ENCODE measurements around the gene FAM193B. TPM values are rescaled to one million over a fixed set of nuclear protein-coding genes. Genes with fewer than 3 reads are reported as not detected.
A peak's percentile ranks its signal among the peaks of the same experiment; 100 is the strongest.

FAM193B gene
- total and polyA plus RNA-seq, 2 donors: 41.7 to 527 TPM

- H3K36me3 ChIP-seq (ENCODE audit: control insufficient read depth in 2 of 2, insufficient read depth in 2 of 2, low read length in 1 of 2): peaks cover 5% of the 10 kb centered on the region in 2 donors
- peaks cover 0 to 3% of the 10 kb centered on the region in 2 donors for H3K9me3 ChIP-seq (ENCODE audit: control insufficient read depth in 2 of 2, insufficient read depth in 1 of 2, low read length in 1 of 2)
- H3K27me3 ChIP-seq (ENCODE audit: control insufficient read depth in 2 of 2, insufficient read depth in 1 of 2, low read length in 1 of 2): peaks cover 0 to 11% of the 10 kb centered on the region in 2 donors
- H3K4me1 ChIP-seq (ENCODE audit: control insufficient read depth in 2 of 2, insufficient read depth in 2 of 2, low read length in 2 of 2): peaks cover 9 to 28% of the 10 kb centered on the region in 2 donors
- no peak overlapping the region for H3K4me3 ChIP-seq (ENCODE audit: low read length in 2 of 2)
- no peak overlapping the region for H3K27ac ChIP-seq (ENCODE audit: low read depth in 1 of 2, low read length in 1 of 2)
- WGBS: 96% methylated on average over 47 of the region's 47 CpGs
- no peak for DNase-seq (ENCODE audit: low read depth in 6 of 9, low spot score in 9 of 9)
Observed at GRCh38 chr5:177504086-177505056, 50.0 kb downstream of the FAM193B start.

GRCh38 chr5:177503351-177504085 is 50.8 kb downstream of the FAM193B start:
- Histone ChIP-seq H3K27ac (ENCODE audit: low read depth in 1 of 2, low read length in 1 of 2) (no peak overlapping the region), H3K27me3 (ENCODE audit: control insufficient read depth in 2 of 2, insufficient read depth in 1 of 2, low read length in 1 of 2) (peaks cover 3 to 20% of the 10 kb centered on the region in 2 donors), H3K4me3 (ENCODE audit: low read length in 2 of 2) (no peak overlapping the region), H3K36me3 (ENCODE audit: control insufficient read depth in 2 of 2, insufficient read depth in 2 of 2, low read length in 1 of 2) (peaks cover 5% of the 10 kb centered on the region in 2 donors), H3K4me1 (ENCODE audit: control insufficient read depth in 2 of 2, insufficient read depth in 2 of 2, low read length in 2 of 2) (peaks cover under 1 to 22% of the 10 kb centered on the region in 2 donors), H3K9me3 (ENCODE audit: control insufficient read depth in 2 of 2, insufficient read depth in 1 of 2, low read length in 1 of 2) (no peaks in the 10 kb centered on the region)
- no peak for DNase-seq (ENCODE audit: low read depth in 6 of 9, low spot score in 9 of 9)
- 98% methylated on average over 24 of the region's 24 CpGs for WGBS

- Histone ChIP-seq H3K9me3 (ENCODE audit: control insufficient read depth in 2 of 2, insufficient read depth in 1 of 2, low read length in 1 of 2) (no peaks in the 10 kb centered on the region), H3K27ac (ENCODE audit: low read depth in 1 of 2, low read length in 1 of 2) (no peak overlapping the region), H3K4me1 (ENCODE audit: control insufficient read depth in 2 of 2, insufficient read depth in 2 of 2, low read length in 2 of 2) (peaks cover 0 to 22% of the 10 kb centered on the region in 2 donors), H3K27me3 (ENCODE audit: control insufficient read depth in 2 of 2, insufficient read depth in 1 of 2, low read length in 1 of 2) (peaks cover 9 to 26% of the 10 kb centered on the region in 2 donors), H3K36me3 (ENCODE audit: control insufficient read depth in 2 of 2, insufficient read depth in 2 of 2, low read length in 1 of 2) (peaks cover 5% of the 10 kb centered on the region in 2 donors), H3K4me3 (ENCODE audit: low read length in 2 of 2) (no peak overlapping the region)
- DNase-seq (ENCODE audit: low read depth in 6 of 9, low spot score in 9 of 9): no peak
- whole genome bisulfite sequencing: 89% methylated on average over 16 of the region's 16 CpGs
Observed at GRCh38 chr5:177502886-177503285, 51.5 kb downstream of the FAM193B start.

- Histone ChIP-seq H3K36me3 (ENCODE audit: control insufficient read depth in 2 of 2, insufficient read depth in 2 of 2, low read length in 1 of 2) (peaks cover 5% of the 10 kb centered on the region in 2 donors), H3K4me3 (ENCODE audit: low read length in 2 of 2) (no peak overlapping the region), H3K9me3 (ENCODE audit: control insufficient read depth in 2 of 2, insufficient read depth in 1 of 2, low read length in 1 of 2) (no peaks in the 10 kb centered on the region), H3K4me1 (ENCODE audit: control insufficient read depth in 2 of 2, insufficient read depth in 2 of 2, low read length in 2 of 2) (peaks cover 0 to 23% of the 10 kb centered on the region in 2 donors), H3K27me3 (ENCODE audit: control insufficient read depth in 2 of 2, insufficient read depth in 1 of 2, low read length in 1 of 2) (peaks cover 12 to 32% of the 10 kb centered on the region in 2 donors), H3K27ac (ENCODE audit: low read depth in 1 of 2, low read length in 1 of 2) (no peak overlapping the region)
- no peak for DNase-seq (ENCODE audit: low read depth in 6 of 9, low spot score in 9 of 9)
- WGBS: 75% methylated on average over 9 of the region's 9 CpGs
Observed at GRCh38 chr5:177501874-177502678, 52.3 kb downstream of the FAM193B start.

- H3K4me3 ChIP-seq (ENCODE audit: low read length in 2 of 2): no peak overlapping the region
- peaks cover 0 to 33% of the 10 kb centered on the region in 2 donors for H3K4me1 ChIP-seq (ENCODE audit: control insufficient read depth in 2 of 2, insufficient read depth in 2 of 2, low read length in 2 of 2)
- DNase-seq (ENCODE audit: low read depth in 6 of 9, low spot score in 9 of 9): peak in 8 of 9 donors; percentile 53 to 84 (median 74)
- H3K36me3 ChIP-seq (ENCODE audit: control insufficient read depth in 2 of 2, insufficient read depth in 2 of 2, low read length in 1 of 2): peaks cover 5% of the 10 kb centered on the region in 2 donors
- 29% methylated on average over 10 of the region's 10 CpGs for WGBS
- H3K27ac ChIP-seq (ENCODE audit: low read depth in 1 of 2, low read length in 1 of 2): no peak overlapping the region
- H3K9me3 ChIP-seq (ENCODE audit: control insufficient read depth in 2 of 2, insufficient read depth in 1 of 2, low read length in 1 of 2): no peaks in the 10 kb centered on the region
- H3K27me3 ChIP-seq (ENCODE audit: control insufficient read depth in 2 of 2, insufficient read depth in 1 of 2, low read length in 1 of 2): peaks cover 12 to 43% of the 10 kb centered on the region in 2 donors
Observed at GRCh38 chr5:177500685-177501522, 53.5 kb downstream of the FAM193B start.

GRCh38 chr5:177499842-177500241 is 54.5 kb downstream of the FAM193B start:
- Histone ChIP-seq H3K4me1 (ENCODE audit: control insufficient read depth in 2 of 2, insufficient read depth in 2 of 2, low read length in 2 of 2) (peaks cover 0 to 40% of the 10 kb centered on the region in 2 donors), H3K4me3 (ENCODE audit: low read length in 2 of 2) (no peak overlapping the region), H3K9me3 (ENCODE audit: control insufficient read depth in 2 of 2, insufficient read depth in 1 of 2, low read length in 1 of 2) (no peaks in the 10 kb centered on the region), H3K27ac (ENCODE audit: low read depth in 1 of 2, low read length in 1 of 2) (no peak overlapping the region), H3K27me3 (ENCODE audit: control insufficient read depth in 2 of 2, insufficient read depth in 1 of 2, low read length in 1 of 2) (peaks cover 12 to 45% of the 10 kb centered on the region in 2 donors), H3K36me3 (ENCODE audit: control insufficient read depth in 2 of 2, insufficient read depth in 2 of 2, low read length in 1 of 2) (peaks cover 2 to 5% of the 10 kb centered on the region in 2 donors)
- 90% methylated on average over 6 of the region's 6 CpGs for WGBS
- DNase-seq (ENCODE audit: low read depth in 6 of 9, low spot score in 9 of 9): no peak

GRCh38 chr5:177498013-177498787 is 56.2 kb downstream of the FAM193B start:
- Histone ChIP-seq H3K27ac (ENCODE audit: low read depth in 1 of 2, low read length in 1 of 2) (no peak overlapping the region), H3K27me3 (ENCODE audit: control insufficient read depth in 2 of 2, insufficient read depth in 1 of 2, low read length in 1 of 2) (peaks cover 12 to 45% of the 10 kb centered on the region in 2 donors), H3K4me3 (ENCODE audit: low read length in 2 of 2) (peak overlapping the region; percentile 32 to 55), H3K36me3 (ENCODE audit: control insufficient read depth in 2 of 2, insufficient read depth in 2 of 2, low read length in 1 of 2) (no peaks in the 10 kb centered on the region), H3K4me1 (ENCODE audit: control insufficient read depth in 2 of 2, insufficient read depth in 2 of 2, low read length in 2 of 2) (peaks cover 0 to 46% of the 10 kb centered on the region in 2 donors), H3K9me3 (ENCODE audit: control insufficient read depth in 2 of 2, insufficient read depth in 1 of 2, low read length in 1 of 2) (no peaks in the 10 kb centered on the region)
- 19% methylated on average over 48 of the region's 48 CpGs for WGBS
- no peak for DNase-seq (ENCODE audit: low read depth in 6 of 9, low spot score in 9 of 9)
